Keratinocyte (primary cell): ENCODE data around the gene GSTM5.

Experiments
- EZH2 ChIP-seq: IDR thresholded peaks from one replicate; pipeline ENCODE4 v1.6.1; 2012; ENCODE audit warnings: inconsistent platforms, mild to moderate bottlenecking, low read length, moderate library complexity
- TF ChIP-seq, protein P1 (sequence below), 3 experiments: IDR thresholded peaks in 1 of 3; conservative IDR thresholded peaks in 1 of 3; optimal IDR thresholded peaks in 1 of 3; 2 replicates in 2 of 3; 3 replicates in 1 of 3; pipeline versions ENCODE3 to v1.5.1; 2011; ENCODE audit warnings: low read length in 3 of 3, mild to moderate bottlenecking in 3 of 3, moderate library complexity in 2 of 3, control low read depth in 1 of 3, inconsistent platforms in 1 of 3; ENCODE audit not compliant: insufficient read depth in 2 of 3; ENCODE audit errors: extremely low read depth in 1 of 3

DNA sequence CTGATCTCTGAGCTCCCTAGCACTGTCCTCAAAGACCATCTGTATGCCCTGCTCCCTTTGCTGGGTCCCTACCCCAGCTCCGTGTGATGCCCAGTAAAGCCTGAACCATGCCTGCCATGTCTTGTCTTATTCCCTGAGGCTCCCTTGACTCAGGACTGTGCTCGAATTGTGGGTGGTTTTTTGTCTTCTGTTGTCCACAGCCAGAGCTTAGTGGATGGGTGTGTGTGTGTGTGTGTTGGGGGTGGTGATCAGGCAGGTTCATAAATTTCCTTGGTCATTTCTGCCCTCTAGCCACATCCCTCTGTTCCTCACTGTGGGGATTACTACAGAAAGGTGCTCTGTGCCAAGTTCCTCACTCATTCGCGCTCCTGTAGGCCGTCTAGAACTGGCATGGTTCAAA is 5.7 kb downstream of the GSTM5 start:
- TF ChIP-seq, protein P1, sequence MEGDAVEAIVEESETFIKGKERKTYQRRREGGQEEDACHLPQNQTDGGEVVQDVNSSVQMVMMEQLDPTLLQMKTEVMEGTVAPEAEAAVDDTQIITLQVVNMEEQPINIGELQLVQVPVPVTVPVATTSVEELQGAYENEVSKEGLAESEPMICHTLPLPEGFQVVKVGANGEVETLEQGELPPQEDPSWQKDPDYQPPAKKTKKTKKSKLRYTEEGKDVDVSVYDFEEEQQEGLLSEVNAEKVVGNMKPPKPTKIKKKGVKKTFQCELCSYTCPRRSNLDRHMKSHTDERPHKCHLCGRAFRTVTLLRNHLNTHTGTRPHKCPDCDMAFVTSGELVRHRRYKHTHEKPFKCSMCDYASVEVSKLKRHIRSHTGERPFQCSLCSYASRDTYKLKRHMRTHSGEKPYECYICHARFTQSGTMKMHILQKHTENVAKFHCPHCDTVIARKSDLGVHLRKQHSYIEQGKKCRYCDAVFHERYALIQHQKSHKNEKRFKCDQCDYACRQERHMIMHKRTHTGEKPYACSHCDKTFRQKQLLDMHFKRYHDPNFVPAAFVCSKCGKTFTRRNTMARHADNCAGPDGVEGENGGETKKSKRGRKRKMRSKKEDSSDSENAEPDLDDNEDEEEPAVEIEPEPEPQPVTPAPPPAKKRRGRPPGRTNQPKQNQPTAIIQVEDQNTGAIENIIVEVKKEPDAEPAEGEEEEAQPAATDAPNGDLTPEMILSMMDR (optimal IDR thresholded peaks at IDR 0.05 in 1 of 3, IDR thresholded peaks at IDR 0.05 in 1 of 3, conservative IDR thresholded peaks at IDR 0.05 in 1 of 3; ENCODE audit: extremely low read depth in 1 of 3, insufficient read depth in 2 of 3, low read length in 3 of 3), result peak in 1 of 3 experiments; percentile 31
- TF ChIP-seq EZH2, result no peak
